Heart right ventricle (tissue), 16 donors: ENCODE data around the gene RPRD1B. TPM values are rescaled to one million over a fixed set of nuclear protein-coding genes. Genes with fewer than 3 reads are reported as not detected.
A peak's percentile ranks its signal among the peaks of the same experiment; 100 is the strongest.

Source experiments
- ATAC-seq, 8 donors: fragments of 200-7000 bp; cut with Tn5 transposase; one replicate each; pipeline ENCODE4 v1.9.1; 2020; ENCODE audit warnings: mild to moderate bottlenecking in 8 of 8, moderate library complexity in 8 of 8, moderate number of reproducible peaks in 1 of 8
- DNase-seq, 2 donors: peaks; one replicate each; pipeline ENCODE4 v3.0.0-alpha.2; 2020
- H3K27ac ChIP-seq, 10 donors: fragments of 200-600 bp; sonication (generic) in 2 of 10; one replicate each; pipeline versions ENCODE4 v1.5.0 to v1.8.0; 2020 to 2022; ENCODE audit warnings: mild to moderate bottlenecking in 3 of 10
- H3K27me3 ChIP-seq, 7 donors: fragments of 200-600 bp; one replicate each; pipeline ENCODE4 v1.8.0; 2021 to 2022; ENCODE audit warnings: mild to moderate bottlenecking in 2 of 7
- H3K36me3 ChIP-seq, 9 donors: fragments of 200-600 bp; sonication (generic) in 1 of 9; one replicate each; pipeline versions ENCODE4 v1.5.0 to v1.8.0; 2020 to 2022; ENCODE audit warnings: mild to moderate bottlenecking in 2 of 9
- H3K4me1 ChIP-seq, 9 donors: fragments of 200-600 bp; sonication (generic) in 1 of 9; one replicate each; pipeline versions ENCODE4 v1.5.0 to v1.8.0; 2020 to 2022; ENCODE audit warnings: mild to moderate bottlenecking in 4 of 9
- H3K4me3 ChIP-seq, 10 donors: fragments of 200-600 bp; sonication (generic) in 2 of 10; one replicate each; pipeline versions ENCODE4 v1.5.0 to v1.8.0; 2020 to 2022; ENCODE audit warnings: mild to moderate bottlenecking in 7 of 10, moderate library complexity in 2 of 10
- H3K9me3 ChIP-seq, 11 donors: fragments of 200-600 bp in 10 of 11; sonication (generic) in 2 of 11; one replicate each; pipeline versions ENCODE4 v1.5.0 to v1.8.0; 2013 to 2022; ENCODE audit warnings: mild to moderate bottlenecking in 2 of 11, control low read depth in 1 of 11, moderate library complexity in 1 of 11
- CTCF ChIP-seq, 9 donors: fragments of 200-600 bp; sonication (generic) in 2 of 9; IDR thresholded peaks; one replicate each; pipeline versions ENCODE4 v1.5.0 to v1.8.0; 2021 to 2022; ENCODE audit warnings: antibody characterized with exemption in 9 of 9, mild to moderate bottlenecking in 5 of 9, moderate library complexity in 1 of 9
- WGBS, 2 donors: extraction: QIAGEN DNeasy Blood & Tissue Kit; methylation state at CpG; one replicate each; pipeline ENCODE4 v1.1.7; 2013; ENCODE audit warnings: inconsistent platforms in 1 of 2; 5-methylcytosine and 5-hydroxymethylcytosine counted together
- intact Hi-C, 10 donors: fragments of 100-400 bp; cut with DNase I; formaldehyde crosslinking; loops; one replicate each; pipeline versions ENCODE4 v1.11.1 to v1.14.2; 2022
- long read RNA-seq, 3 donors: library from polyadenylated mRNA; unstranded; transcript quantifications; one replicate each; pipeline ENCODE4 v2.0.0, GENCODE V29; 2020 to 2021
- polyA plus RNA-seq, 2 donors: library from polyadenylated mRNA; stranded (reverse); fragments of 200-250 nt; gene quantifications; one replicate each; pipeline ENCODE4 v1.2.3, GENCODE V29; 2013
- total RNA-seq, 10 donors: library from RNA; stranded (reverse); fragmentation: NEBNext Ultra II Directional in 3 of 10; extraction: Animal tissue kit (Norgen Biotek cat#: 25700) in 3 of 10; gene quantifications; one replicate each; pipeline versions ENCODE4 v1.2.1 to v1.2.4, GENCODE V29; 2021 to 2023
- donor health status: Arrhythmogenic right ventricular cardiomyopathy.
- donor health status: ischemic (EF 13 %, LVEDD 7.1; RV severe dilation, severe dysfunction).
- donor health status: healthy with polysubstance abuse.
- donor health status: DM: no; HTN: yes; CAD: no.
- donor health status: DM: no; HTN: no; CAD: no.
- donor health status: ischemic (EF 25% LVEDD 6.9; RV normal size, moderate dysfunction).
- donor health status: ischemic (EF 25% LVEDD 5.7; RV mildly dilated, moderate dysfunction).
- donor health status: healthy.
- donor health status: DM: yes; HTN: yes; CAD: no.
- donor health status: Ischemic cardiomyopathy.
- donor health status: ischemic (EF 35%, LVEDD 5.7; RV mildly dilated, moderate dysfunction).
- donor health status: nonischemic (EF 11% LVEDD 7.7; RV severe dilation, severe dysfunction).
- donor health status: DM: yes; HTN: yes; CAD: no.
- donor health status: PGD.
- donor health status: ischemic (EF 29% LVEDD 5.4; RV normal size, mild dysfunction).
- donor health status: nonischemic (EF 23%, LVEDD 6.1; RV moderate dilation, normal function).

The RPRD1B gene
- 10 to 100 TPM; 40.6 to 78.1 (median 48.8) TPM for total RNA-seq
- 10 to 100 TPM; 10.4 to 14.5 TPM for polyA plus RNA-seq
- long read RNA-seq, donor 1, transcript RPRD1B-201 (7 exons, 3,874 nt) = major isoform, 26 of 47 reads
- long read RNA-seq, donor 1, partial matches to known transcripts = 1 of 47 reads
- long read RNA-seq, donor 1, other reads (novel, unspliced or antisense) = 14 of 47 reads
- long read RNA-seq, donor 2, transcript RPRD1B-201 (7 exons, 3,874 nt) = major isoform, 31 of 90 reads
- long read RNA-seq, donor 2, transcript RPRD1B-205 (2 exons, 554 nt) = minor isoform, 19 of 90 reads
- long read RNA-seq, donor 2, partial matches to known transcripts = 14 of 90 reads
- long read RNA-seq, donor 2, other reads (novel, unspliced or antisense) = 22 of 90 reads
- long read RNA-seq, donor 3, transcript RPRD1B-204 (2 exons, 571 nt) = minor isoform, 15 of 156 reads
- long read RNA-seq, donor 3, transcript RPRD1B-201 (7 exons, 3,874 nt) = major isoform, 55 of 156 reads
- long read RNA-seq, donor 3, transcript RPRD1B-205 (2 exons, 554 nt) = minor isoform, 16 of 156 reads
- long read RNA-seq, donor 3, partial matches to known transcripts = 5 of 156 reads
- long read RNA-seq, donor 3, other reads (novel, unspliced or antisense) = 64 of 156 reads

- ATAC-seq (peak; percentile 96 to 99 (median 98)), DNase-seq (peak; percentile 90 to 93)
- Histone ChIP-seq H3K4me1 (peaks cover 4 to 66% (median 54%) of the 10 kb centered on the region in 9 donors), H3K9me3 (peaks cover 0 to 7% (median 0%) of the 10 kb centered on the region in 11 donors), H3K27me3 (no peaks in the 10 kb centered on the region), H3K36me3 (peaks cover 0 to 32% (median 0%) of the 10 kb centered on the region in 9 donors), H3K4me3 (peak within 1 kb of the TSS; percentile 71 to 99 (median 95)), H3K27ac (peak within 1 kb of the TSS; percentile 90 to 98 (median 97))
- WGBS, 2 donors = 0 to 1% methylated on average over 67 to 69 of the region's 69 CpGs
- intact Hi-C loops = no loop called here
- peak in 2 of 9 donors; percentile 3 to 6 for TF ChIP-seq CTCF (IDR thresholded peaks at IDR 0.05)
These were observed at the start of gene RPRD1B, which contains the start of gene TTI1 for GRCh38 chr20:38033330-38034107. Gene RPRD1B, plus strand, starts transcription at chr20:38033746. Its CDS starts 202 bp downstream, at chr20:38033948. Gene TTI1, minus strand, starts transcription at chr20:38033456. Its CDS starts 19,640 bp downstream, at chr20:38013816.

GRCh38 chr20:37984018-37984785 lies 49.3 kb upstream of the RPRD1B start:
- intact Hi-C loops = loop anchor here in 1 of 10 donors (10.0 kb wide), 1 partner anchor 289 kb away; the partner anchor contains the start of gene CTNNBL1
- H3K27ac ChIP-seq = peak overlapping the region in 9 of 10 donors; percentile 20 to 88 (median 68)
- H3K4me1 ChIP-seq = peaks cover 22 to 55% (median 34%) of the 10 kb centered on the region in 9 donors

More at GRCh38 chr20:37984018-37984785, 49.3 kb upstream of the RPRD1B start:
- ATAC-seq = peak in 7 of 8 donors; percentile 9 to 86 (median 53)
- DNase-seq = peak; percentile 25 to 30
- H3K36me3 ChIP-seq = peaks cover 0 to 51% (median 7%) of the 10 kb centered on the region in 9 donors
- no peaks in the 10 kb centered on the region for H3K9me3 ChIP-seq
- H3K27me3 ChIP-seq = no peaks in the 10 kb centered on the region
- TF ChIP-seq CTCF (IDR thresholded peaks at IDR 0.05) = no peak
- WGBS, 2 donors = 47 to 56% methylated on average over 14 of the region's 14 CpGs
- no peak overlapping the region for H3K4me3 ChIP-seq
